ENCODE results near the gene COL20A1.

- TF ChIP-seq CTCF (IDR thresholded peaks at IDR 0.05) = no peak
- TF ChIP-seq POLR2A (IDR thresholded peaks at IDR 0.05) = no peak
Observed at GRCh38 chr20:63311186-63311832, 18.3 kb downstream of the COL20A1 start.

Data from uterus (tissue), 2 donors.